ENCODE data around the gene CENPC. TPM values are rescaled to one million over a fixed set of nuclear protein-coding genes. Genes with fewer than 3 reads are reported as not detected.
"Not testable (repeated sequence)": the region's sequence is repeated elsewhere in the genome, so short reads cannot be mapped to it uniquely, and the experiment has no call there.

CENPC gene
- total and polyA plus RNA-seq, 4 experiments from 2014 or later, result 15.2 to 69.1 (median 43.9) TPM

DNA sequence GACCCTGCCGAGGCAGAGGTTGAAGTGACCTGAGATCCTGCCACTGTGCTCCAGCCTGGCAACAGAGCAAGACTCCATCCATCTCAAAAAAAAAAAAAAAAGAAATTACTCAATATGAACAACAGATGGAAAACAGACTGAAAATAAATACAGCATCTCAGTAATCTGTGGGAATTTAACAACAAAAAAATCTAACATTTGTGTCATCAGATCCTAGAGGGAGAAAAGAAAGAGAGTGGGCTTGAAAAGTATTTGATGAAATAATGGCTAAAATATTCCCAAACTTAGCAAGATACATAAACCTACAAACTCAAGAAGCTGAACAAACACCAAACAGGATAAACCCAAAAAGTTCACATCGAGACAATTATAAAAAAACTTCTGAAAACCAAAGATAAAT lies 84.7 kb downstream of the CENPC start:
- H3K27ac Mint-ChIP-seq, result peak overlapping the region in 1 of 7 donors; percentile 1

DNA sequence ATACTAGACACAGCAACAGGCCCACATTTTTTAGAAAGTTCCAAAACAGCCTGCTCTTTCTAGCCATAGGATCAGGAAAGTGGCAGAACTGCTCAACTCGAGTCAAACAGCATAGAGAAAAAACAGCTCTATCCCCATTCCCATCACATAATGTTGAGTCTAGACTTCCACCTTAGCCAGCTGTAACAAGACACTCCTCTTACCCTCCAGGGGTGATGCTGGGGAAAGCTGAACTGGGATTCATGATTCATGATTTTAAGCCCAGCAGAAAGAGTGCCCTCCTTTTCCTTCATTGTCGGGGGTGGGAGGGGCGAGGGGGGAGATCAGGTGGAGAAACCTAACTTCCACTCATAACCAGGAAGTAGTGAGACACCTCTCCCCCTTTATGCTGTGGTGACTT lies 86.1 kb downstream of the CENPC start:
- intact Hi-C loops (cut with micrococcal nuclease), result no loop called here
- H3K36me3 ChIP-seq (ENCODE audit: insufficient read depth, low read length), result no peaks in the 10 kb centered on the region
- Mint-ChIP-seq H3K27me3 (no peaks in the 10 kb centered on the region), H3K4me3 (no peak overlapping the region), H3K36me3 (peaks cover 35 to 45% of the 10 kb centered on the region in 2 donors), H3K27ac (peak overlapping the region in 1 of 7 donors; percentile 52), H3K4me1 (peaks cover 0 to 6% (median 4%) of the 10 kb centered on the region in 4 donors), H3K9me3 (peaks cover 0 to 2% (median 0%) of the 10 kb centered on the region in 8 donors)
- ChIA-PET POLR2A (ENCODE audit: partially characterized antibody) (no interaction called here), CTCF (ENCODE audit: partially characterized antibody) (no interaction called here)
- H3K4me1 ChIP-seq (ENCODE audit: insufficient read depth, low read length), result no peaks in the 10 kb centered on the region
- no peaks in the 10 kb centered on the region for H3K9me3 ChIP-seq (ENCODE audit: control insufficient read depth in 1 of 2, low read length in 2 of 2)
- H3K27me3 ChIP-seq (ENCODE audit: insufficient read depth, low read length), result no peaks in the 10 kb centered on the region
- H3K27ac ChIP-seq (ENCODE audit: low read depth, low read length), result no peak overlapping the region
- H3K4me3 ChIP-seq (ENCODE audit: low read length in 2 of 2), result no peak overlapping the region
- no peak for DNase-seq

More for the DNA sequence above, 84.7 kb downstream of the CENPC start:
- no peaks in the 10 kb centered on the region for H3K27me3 ChIP-seq (ENCODE audit: insufficient read depth, low read length)
- no peaks in the 10 kb centered on the region for H3K27me3 Mint-ChIP-seq
- peaks cover 0 to 2% (median 0%) of the 10 kb centered on the region in 8 donors for H3K9me3 Mint-ChIP-seq
- no peaks in the 10 kb centered on the region for H3K9me3 ChIP-seq (ENCODE audit: control insufficient read depth in 1 of 2, low read length in 2 of 2)
- ChIA-PET POLR2A (ENCODE audit: partially characterized antibody) (no interaction called here), CTCF (ENCODE audit: partially characterized antibody) (no interaction called here)
- intact Hi-C loops (cut with micrococcal nuclease), result no loop called here
- H3K36me3 ChIP-seq (ENCODE audit: insufficient read depth, low read length), result no peaks in the 10 kb centered on the region
- H3K4me1 ChIP-seq (ENCODE audit: insufficient read depth, low read length), result no peaks in the 10 kb centered on the region
- H3K27ac ChIP-seq (ENCODE audit: low read depth, low read length), result no peak overlapping the region
- H3K36me3 Mint-ChIP-seq, result peaks cover 33 to 36% of the 10 kb centered on the region in 2 donors
- no peak for DNase-seq
- H3K4me1 Mint-ChIP-seq, result peaks cover 0 to 6% (median 4%) of the 10 kb centered on the region in 4 donors
- H3K4me3 ChIP-seq (ENCODE audit: low read length in 2 of 2), result no peak overlapping the region
- no peak overlapping the region for H3K4me3 Mint-ChIP-seq

DNA sequence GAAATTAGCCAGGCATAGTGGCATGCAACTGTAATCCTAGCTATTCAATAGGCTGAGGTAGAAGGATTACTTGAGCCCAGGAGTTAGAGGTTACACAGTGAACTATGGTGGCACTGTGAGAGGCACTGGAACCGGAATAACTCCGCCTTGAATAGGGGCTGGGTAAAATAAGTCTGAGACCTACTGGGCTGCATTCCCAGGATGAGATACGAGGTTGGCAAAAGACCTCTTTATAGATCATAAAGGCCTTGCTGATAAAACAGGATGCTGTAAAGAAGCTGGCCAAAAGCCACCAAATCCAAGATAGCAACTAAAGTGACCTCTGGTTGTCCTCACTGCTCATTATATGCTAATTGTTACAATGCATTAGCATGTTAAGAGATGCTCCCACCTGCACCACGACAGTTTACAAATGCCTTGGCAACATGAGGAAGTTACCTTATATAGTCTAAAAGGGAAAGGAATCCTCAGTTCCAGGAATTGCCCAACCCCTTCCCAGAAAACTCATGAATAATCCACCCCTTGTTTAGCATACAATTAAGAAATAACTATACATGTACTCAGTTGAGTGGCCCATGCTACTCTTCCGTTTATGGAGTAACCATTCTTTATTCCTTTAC lies 88.6 kb downstream of the CENPC start:
- H3K36me3 ChIP-seq (ENCODE audit: insufficient read depth, low read length), result no peaks in the 10 kb centered on the region
- H3K4me1 ChIP-seq (ENCODE audit: insufficient read depth, low read length), result no peaks in the 10 kb centered on the region
- no peaks in the 10 kb centered on the region for H3K27me3 ChIP-seq (ENCODE audit: insufficient read depth, low read length)
- H3K9me3 ChIP-seq (ENCODE audit: control insufficient read depth in 1 of 2, low read length in 2 of 2), result no peaks in the 10 kb centered on the region
- peaks cover 0 to 6% (median 3%) of the 10 kb centered on the region in 4 donors for H3K4me1 Mint-ChIP-seq
- H3K27ac ChIP-seq (ENCODE audit: low read depth, low read length), result no peak overlapping the region
- no peak for DNase-seq
- peaks cover 49 to 66% of the 10 kb centered on the region in 2 donors for H3K36me3 Mint-ChIP-seq
- H3K27me3 Mint-ChIP-seq, result no peaks in the 10 kb centered on the region
- no peak overlapping the region for H3K27ac Mint-ChIP-seq
- intact Hi-C loops (cut with micrococcal nuclease), result no loop called here
- POLR2A ChIA-PET (ENCODE audit: partially characterized antibody), result no interaction called here
- H3K4me3 ChIP-seq (ENCODE audit: low read length in 2 of 2), result no peak overlapping the region
- CTCF ChIA-PET (ENCODE audit: partially characterized antibody), result no interaction called here
- H3K9me3 Mint-ChIP-seq, result peaks cover 0 to 4% (median 0%) of the 10 kb centered on the region in 8 donors
- H3K4me3 Mint-ChIP-seq, result no peak overlapping the region

DNA sequence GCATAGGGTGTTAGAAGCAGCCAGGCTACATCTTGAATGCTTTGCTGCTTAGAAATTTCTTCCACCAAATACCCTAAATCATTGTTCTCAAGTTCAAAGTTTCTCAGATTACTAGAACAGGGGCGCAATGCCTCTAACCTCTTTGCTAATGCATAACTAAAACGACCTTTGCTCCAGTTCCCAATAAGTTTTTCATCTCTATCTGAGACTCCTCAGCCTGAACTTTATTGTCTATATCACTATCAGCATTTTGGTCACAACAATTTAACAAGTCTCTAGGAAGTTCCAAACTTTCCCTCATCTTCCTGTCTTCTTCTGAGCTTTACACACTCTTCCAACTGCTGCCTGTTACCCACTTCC lies 92.5 kb downstream of the CENPC start:
- intact Hi-C loops (cut with micrococcal nuclease); H3K4me3 Mint-ChIP-seq: not testable (repeated sequence)

DNA sequence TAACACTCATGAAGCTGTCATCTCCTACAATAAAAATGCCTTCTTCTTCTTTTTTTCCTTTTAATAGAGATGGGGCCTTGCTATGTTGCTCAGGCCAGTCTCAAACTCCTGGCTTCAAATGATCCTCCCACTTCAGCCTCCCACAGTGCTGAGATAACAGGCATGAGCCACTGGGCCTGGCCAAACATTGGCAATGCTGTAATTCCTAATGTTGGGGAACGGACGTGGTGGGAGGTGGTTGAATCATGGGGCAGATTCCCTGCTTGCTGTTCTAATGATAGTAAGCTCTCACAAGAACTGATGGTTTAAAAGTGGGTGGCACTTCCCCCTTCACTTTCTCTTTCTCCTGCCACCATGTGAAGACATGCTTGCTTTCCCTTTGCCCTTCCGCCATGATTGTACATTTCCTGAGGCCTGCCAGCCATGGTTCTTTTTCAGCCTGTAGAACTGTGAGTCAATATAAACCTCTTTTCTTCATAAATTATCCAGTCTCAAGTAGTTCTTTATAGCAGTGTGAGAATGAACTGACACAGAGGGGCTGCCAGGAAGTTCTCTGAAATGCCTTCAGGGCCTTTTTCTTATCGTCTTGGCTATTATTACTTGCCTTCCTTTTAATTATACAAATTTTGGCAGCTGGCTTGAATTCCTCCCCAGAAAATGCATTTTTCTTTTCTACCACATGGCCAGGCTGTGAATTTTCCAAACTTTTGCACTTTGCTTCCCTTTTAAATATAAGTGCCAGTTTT lies 93.0 kb downstream of the CENPC start:
- Mint-ChIP-seq H3K27ac (peak overlapping the region in 2 of 7 donors; percentile 16 to 72), H3K27me3 (no peaks in the 10 kb centered on the region)
- POLR2A ChIA-PET (ENCODE audit: partially characterized antibody), result no interaction called here

More for the DNA sequence above, 92.5 kb downstream of the CENPC start:
- H3K27me3 Mint-ChIP-seq; H3K9me3 ChIP-seq (ENCODE audit: control insufficient read depth in 1 of 2, low read length in 2 of 2); H3K9me3 Mint-ChIP-seq; H3K27me3 ChIP-seq (ENCODE audit: insufficient read depth, low read length); CTCF ChIA-PET (ENCODE audit: partially characterized antibody); H3K27ac ChIP-seq (ENCODE audit: low read depth, low read length); H3K4me1 ChIP-seq (ENCODE audit: insufficient read depth, low read length); POLR2A ChIA-PET (ENCODE audit: partially characterized antibody); H3K4me1 Mint-ChIP-seq; H3K4me3 ChIP-seq (ENCODE audit: low read length in 2 of 2); H3K27ac Mint-ChIP-seq; DNase-seq; H3K36me3 ChIP-seq (ENCODE audit: insufficient read depth, low read length): not testable (repeated sequence)
- peaks cover 59 to 72% of the 10 kb centered on the region in 2 donors for H3K36me3 Mint-ChIP-seq

DNA sequence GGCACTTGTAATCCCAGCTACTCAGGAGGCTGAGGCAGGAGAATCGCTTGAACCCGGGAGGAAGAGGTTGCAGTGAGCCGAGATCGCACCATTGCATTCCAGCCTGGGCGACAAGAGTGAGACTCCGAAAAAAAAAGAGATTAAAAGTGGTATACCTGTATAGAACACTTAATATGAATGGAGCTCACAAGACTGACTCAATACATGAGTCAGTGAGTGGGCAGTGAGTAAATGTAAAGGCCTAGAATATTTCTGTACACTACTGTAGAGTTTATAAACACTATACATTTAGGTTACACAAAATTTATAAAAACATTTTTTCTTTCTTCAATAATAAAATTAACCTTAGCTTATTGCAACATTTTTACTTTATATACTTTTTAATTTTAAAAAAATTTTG lies 93.8 kb downstream of the CENPC start:
- intact Hi-C loops (cut with micrococcal nuclease), result no loop called here
- no peaks in the 10 kb centered on the region for H3K27me3 Mint-ChIP-seq
- POLR2A ChIA-PET (ENCODE audit: partially characterized antibody), result no interaction called here
- peaks cover 0 to 13% (median under 1%) of the 10 kb centered on the region in 8 donors for H3K9me3 Mint-ChIP-seq
- H3K27ac ChIP-seq (ENCODE audit: low read depth, low read length), result no peak overlapping the region
- H3K9me3 ChIP-seq (ENCODE audit: control insufficient read depth in 1 of 2, low read length in 2 of 2), result no peaks in the 10 kb centered on the region
- H3K4me3 Mint-ChIP-seq, result no peak overlapping the region
- DNase-seq, result no peak
- no peaks in the 10 kb centered on the region for H3K4me1 ChIP-seq (ENCODE audit: insufficient read depth, low read length)
- CTCF ChIA-PET (ENCODE audit: partially characterized antibody), result no interaction called here
- H3K4me3 ChIP-seq (ENCODE audit: low read length in 2 of 2), result no peak overlapping the region
- H3K27me3 ChIP-seq (ENCODE audit: insufficient read depth, low read length), result no peaks in the 10 kb centered on the region
- H3K4me1 Mint-ChIP-seq, result peaks cover 0 to 3% (median 0%) of the 10 kb centered on the region in 4 donors
- H3K27ac Mint-ChIP-seq, result no peak overlapping the region
- peaks cover 58 to 70% of the 10 kb centered on the region in 2 donors for H3K36me3 Mint-ChIP-seq
- H3K36me3 ChIP-seq (ENCODE audit: insufficient read depth, low read length), result no peaks in the 10 kb centered on the region

More for the DNA sequence above, 93.0 kb downstream of the CENPC start:
- Histone ChIP-seq H3K4me1 (ENCODE audit: insufficient read depth, low read length) (no peaks in the 10 kb centered on the region), H3K36me3 (ENCODE audit: insufficient read depth, low read length) (no peaks in the 10 kb centered on the region), H3K4me3 (ENCODE audit: low read length in 2 of 2) (no peak overlapping the region), H3K9me3 (ENCODE audit: control insufficient read depth in 1 of 2, low read length in 2 of 2) (no peaks in the 10 kb centered on the region), H3K27ac (ENCODE audit: low read depth, low read length) (no peak overlapping the region), H3K27me3 (ENCODE audit: insufficient read depth, low read length) (no peaks in the 10 kb centered on the region)
- CTCF ChIA-PET (ENCODE audit: partially characterized antibody), result no interaction called here
- H3K36me3 Mint-ChIP-seq, result peaks cover 64 to 73% of the 10 kb centered on the region in 2 donors
- H3K9me3 Mint-ChIP-seq, result peaks cover 0 to 13% (median under 1%) of the 10 kb centered on the region in 8 donors
- DNase-seq, result no peak
- intact Hi-C loops (cut with micrococcal nuclease), result no loop called here
- H3K4me3 Mint-ChIP-seq, result no peak overlapping the region
- peaks cover 0 to 3% (median 2%) of the 10 kb centered on the region in 4 donors for H3K4me1 Mint-ChIP-seq

DNA sequence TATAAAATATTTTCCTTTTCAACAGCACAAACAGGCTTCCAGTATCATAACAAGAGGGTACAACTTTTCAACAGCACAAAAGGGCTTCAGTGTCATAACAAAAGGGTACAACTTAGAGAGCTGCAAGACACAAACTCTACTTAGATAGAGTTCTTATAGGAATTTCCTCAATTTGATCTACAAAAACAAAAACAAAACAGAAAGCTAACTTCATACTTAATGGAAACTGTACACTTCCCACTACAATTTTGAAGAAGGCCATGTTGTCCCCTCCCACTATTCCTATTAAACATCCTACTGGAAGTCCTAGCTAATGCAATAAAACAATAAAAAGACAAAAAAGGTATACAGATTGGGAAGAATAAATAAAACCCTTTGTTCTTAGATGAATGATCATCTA lies 96.7 kb downstream of the CENPC start:
- intact Hi-C loops (cut with micrococcal nuclease), result no loop called here
- H3K9me3 Mint-ChIP-seq, result peaks cover 0 to 13% (median under 1%) of the 10 kb centered on the region in 8 donors
- no peaks in the 10 kb centered on the region for H3K27me3 ChIP-seq (ENCODE audit: insufficient read depth, low read length)
- ChIA-PET CTCF (ENCODE audit: partially characterized antibody) (no interaction called here), POLR2A (ENCODE audit: partially characterized antibody) (no interaction called here)
- no peak overlapping the region for H3K27ac Mint-ChIP-seq
- peaks cover 0 to 4% (median 1%) of the 10 kb centered on the region in 4 donors for H3K4me1 Mint-ChIP-seq
- no peak overlapping the region for H3K27ac ChIP-seq (ENCODE audit: low read depth, low read length)
- no peaks in the 10 kb centered on the region for H3K36me3 ChIP-seq (ENCODE audit: insufficient read depth, low read length)
- no peaks in the 10 kb centered on the region for H3K9me3 ChIP-seq (ENCODE audit: control insufficient read depth in 1 of 2, low read length in 2 of 2)
- no peak overlapping the region for H3K4me3 Mint-ChIP-seq
- peaks cover 61 to 68% of the 10 kb centered on the region in 2 donors for H3K36me3 Mint-ChIP-seq
- H3K27me3 Mint-ChIP-seq, result no peaks in the 10 kb centered on the region
- no peaks in the 10 kb centered on the region for H3K4me1 ChIP-seq (ENCODE audit: insufficient read depth, low read length)
- no peak for DNase-seq
- H3K4me3 ChIP-seq (ENCODE audit: low read length in 2 of 2), result no peak overlapping the region

All from CD4-positive, alpha-beta memory T cell (primary cell).